Neural progenitor cell (in vitro differentiated cells): ENCODE results near the gene DHX29.

Source experiments
- CTCF ChIP-seq: fragments of 200-600 bp; sonication (generic); IDR thresholded peaks from 2 replicates; pipeline ENCODE4 v1.5.1; 2017; ENCODE audit warnings: antibody characterized with exemption, mild to moderate bottlenecking
- EZH2phosphoT487 ChIP-seq: fragments of 200-600 bp; sonication (generic); IDR thresholded peaks from 2 replicates; pipeline ENCODE4 v1.6.1; 2017; ENCODE audit warnings: antibody characterized with exemption

DNA sequence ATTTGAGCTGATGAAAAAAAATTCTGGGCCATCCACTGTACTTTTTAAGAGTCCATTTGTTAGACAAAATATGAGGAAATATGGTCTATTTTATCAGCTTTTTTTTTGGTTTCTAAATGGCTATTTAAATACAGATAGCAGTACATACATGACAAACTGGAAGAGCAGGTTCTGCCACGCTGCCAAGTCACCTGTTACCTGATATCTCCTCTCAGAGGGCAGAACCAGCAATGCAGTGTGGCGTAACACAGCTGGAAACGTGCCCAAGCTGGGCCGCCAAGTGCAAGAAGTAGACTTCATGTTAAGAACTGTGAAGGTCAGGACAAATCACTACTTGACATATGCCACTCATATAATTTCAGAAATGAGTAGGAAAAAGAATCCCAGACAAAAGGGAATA, 88.5 kb downstream of the DHX29 start:
- TF ChIP-seq CTCF (no peak), EZH2phosphoT487 (no peak)
